PC-3 (cell line): ENCODE data around the gene TMPRSS13. TPM values are rescaled to one million over a fixed set of nuclear protein-coding genes. Genes with fewer than 3 reads are reported as not detected.
"Not testable (repeated sequence)": the region's sequence is repeated elsewhere in the genome, so short reads cannot be mapped to it uniquely, and the experiment has no call there.

Source experiments
- ATAC-seq: fragments of 200-7000 bp; cut with Tn5 transposase; 2 replicates; pipeline ENCODE4 v1.9.1; 2020; ENCODE audit warnings: mild to moderate bottlenecking, moderate library complexity
- BruUV-seq: library from RNA; stranded (reverse); fragments of 400-500 nt; replicated peaks from 2 replicates; lab custom pipeline; 2021; lab: Mats Ljungman, UMichigan
- CTCF ChIA-PET: fragments of 300-600 bp; sonication (Branson Sonifier 250); formaldehyde crosslinking; loops from one replicate; lab custom pipeline; 2022; ENCODE audit warnings: antibody characterized with exemption; lab: Charles Lee
- POLR2A ChIA-PET: fragments of 300-600 bp; sonication (Branson Sonifier 250); formaldehyde crosslinking; loops from one replicate; lab custom pipeline; 2022; ENCODE audit warnings: antibody characterized with exemption; ENCODE audit not compliant: unreplicated experiment; lab: Charles Lee
- DNase-seq: peaks from one replicate; pipeline ENCODE4 v3.0.0-alpha.2; 2015
- H2AFZ ChIP-seq: fragments of 300-600 bp; sonication (generic); 2 replicates; pipeline ENCODE4 v1.6.0; 2016; ENCODE audit warnings: antibody characterized with exemption, low read length
- H3F3A ChIP-seq: fragments of 300-600 bp; sonication (generic); one replicate; pipeline ENCODE4 v1.6.0; 2017; ENCODE audit warnings: antibody characterized with exemption, low read length, control low read depth, mild to moderate bottlenecking; ENCODE audit not compliant: unreplicated experiment
- H3K27ac ChIP-seq: fragments of 300-600 bp; sonication (generic); 2 replicates; pipeline ENCODE4 v1.5.1; 2016; ENCODE audit warnings: mild to moderate bottlenecking, low read length
- H3K27me3 ChIP-seq: fragments of 300-600 bp; sonication (generic); 2 replicates; pipeline ENCODE4 v1.6.1; 2016; ENCODE audit warnings: low read length, mixed read lengths
- H3K36me3 ChIP-seq: fragments of 300-600 bp; sonication (generic); 2 replicates; pipeline ENCODE4 v1.6.1; 2016; ENCODE audit warnings: low read depth, mixed run types, low read length, mixed read lengths
- H3K4me1 ChIP-seq: fragments of 300-600 bp; sonication (generic); 2 replicates; pipeline ENCODE4 v1.5.1; 2016; ENCODE audit warnings: low read length; ENCODE audit not compliant: insufficient read depth
- H3K4me2 ChIP-seq: fragments of 300-600 bp; sonication (generic); 2 replicates; pipeline ENCODE4 v1.6.0; 2016; ENCODE audit warnings: low read length
- H3K4me3 ChIP-seq: fragments of 300-600 bp; sonication (generic); 2 replicates; pipeline ENCODE4 v1.5.1; 2016; ENCODE audit warnings: mild to moderate bottlenecking, low read length, mixed read lengths
- H3K79me2 ChIP-seq: fragments of 300-600 bp; sonication (generic); 2 replicates; pipeline ENCODE4 v1.6.1; 2017; ENCODE audit warnings: low read length, mixed read lengths
- H3K9ac ChIP-seq: fragments of 300-600 bp; sonication (generic); 2 replicates; pipeline ENCODE4 v1.6.0; 2016; ENCODE audit warnings: mild to moderate bottlenecking, low read length
- H3K9me2 ChIP-seq: fragments of 300-600 bp; sonication (generic); replicated peaks from 2 replicates; pipeline ENCODE4 v1.6.1; 2016; ENCODE audit warnings: mixed run types, low read length, mixed read lengths
- H3K9me3 ChIP-seq: fragments of 300-600 bp; sonication (generic); 2 replicates; pipeline ENCODE4 v1.6.1; 2016; ENCODE audit warnings: low read length, mixed read lengths
- H4K20me1 ChIP-seq: fragments of 300-600 bp; sonication (generic); 2 replicates; pipeline ENCODE4 v1.6.1; 2016; ENCODE audit warnings: low read length, mixed read lengths
- CTCF ChIP-seq: fragments of 300-600 bp; sonication (generic); conservative IDR thresholded peaks from 2 replicates; pipeline ENCODE4 v1.5.1; 2017; ENCODE audit warnings: antibody characterized with exemption, low read depth, mild to moderate bottlenecking, low read length
- EZH2 ChIP-seq: fragments of 300-600 bp; sonication (generic); IDR thresholded peaks from one replicate; pipeline ENCODE4 v1.6.1; 2017; ENCODE audit warnings: antibody characterized with exemption, mild to moderate bottlenecking, low read length; ENCODE audit not compliant: unreplicated experiment
- EZH2phosphoT487 ChIP-seq: fragments of 300-600 bp; sonication (generic); IDR thresholded peaks from 2 replicates; pipeline ENCODE4 v1.6.1; 2018; ENCODE audit warnings: mild to moderate bottlenecking, antibody characterized with exemption, low read length, borderline replicate concordance
- intact Hi-C: fragments of 100-400 bp; cut with micrococcal nuclease; formaldehyde crosslinking; loops from 2 replicates; pipeline ENCODE4 v1.9.0; 2023
- total RNA-seq: library from RNA; depleted of rRNA; stranded (reverse); fragments of >200 nt; gene quantifications from 2 replicates; pipeline ENCODE4 v1.2.3, GENCODE V29; 2014

Gene TMPRSS13
- total RNA-seq, 1 experiment from 2014 or later = 2.9 TPM

GRCh38 chr11:117949062-117949461 lies 19.9 kb upstream of the TMPRSS13 start:
- ChIA-PET CTCF (interaction anchor here (0.9 kb wide), 1 partner anchor 104 kb away, joined by 3 read pairs; no protein-coding TSS in a partner anchor), POLR2A (no interaction called here)
- no peaks in the 10 kb centered on the region for H3K36me3 ChIP-seq
- no peaks in the 10 kb centered on the region for H3K79me2 ChIP-seq
- H2AFZ ChIP-seq = no peak overlapping the region
- H3K9ac ChIP-seq = no peak overlapping the region
- DNase-seq = no peak
- 0 out of 2 replicates have a peak, but pooled peaks cover 2% of the 10 kb centered on the region for H3K9me3 ChIP-seq
- no peak overlapping the region for H3K4me3 ChIP-seq
- H3K4me2 ChIP-seq = no peak overlapping the region
- no TSS peak for BruUV-seq
- TF ChIP-seq EZH2 = no peak
- no peak for TF ChIP-seq EZH2phosphoT487
- no peak for TF ChIP-seq CTCF
- H4K20me1 ChIP-seq = no peaks in the 10 kb centered on the region
- intact Hi-C loops = loop anchor here (5.0 kb wide), 1 partner anchor 522 kb away; no protein-coding TSS in a partner anchor
- no peaks in the 10 kb centered on the region for H3K9me2 ChIP-seq
- H3K27ac ChIP-seq = no peak overlapping the region
- no peak for ATAC-seq
- H3K27me3 ChIP-seq = peaks cover 52% of the 10 kb centered on the region
- H3F3A ChIP-seq = no peaks in the 10 kb centered on the region
- H3K4me1 ChIP-seq = 0 out of 2 replicates have a peak, but pooled peaks cover 4% of the 10 kb centered on the region

GRCh38 chr11:117948466-117948865 lies 19.3 kb upstream of the TMPRSS13 start:
- H4K20me1 ChIP-seq, H3K9me3 ChIP-seq, H3K4me3 ChIP-seq, H3K4me2 ChIP-seq, H3K9me2 ChIP-seq, H3F3A ChIP-seq, DNase-seq, H3K27ac ChIP-seq, H3K9ac ChIP-seq, H3K4me1 ChIP-seq, H2AFZ ChIP-seq, BruUV-seq, ATAC-seq, H3K79me2 ChIP-seq, CTCF ChIA-PET, H3K36me3 ChIP-seq, POLR2A ChIA-PET: not testable (repeated sequence)
- peaks cover 46% of the 10 kb centered on the region for H3K27me3 ChIP-seq
- intact Hi-C loops = loop anchor here (5.0 kb wide), 1 partner anchor 521 kb away; no protein-coding TSS in a partner anchor

GRCh38 chr11:117947751-117948150 lies 18.5 kb upstream of the TMPRSS13 start:
- H3K4me2 ChIP-seq, H4K20me1 ChIP-seq, BruUV-seq, H3K36me3 ChIP-seq, H3K4me3 ChIP-seq, H3K79me2 ChIP-seq, POLR2A ChIA-PET, H3F3A ChIP-seq, H3K4me1 ChIP-seq, H3K9me2 ChIP-seq, ATAC-seq, DNase-seq, H3K9ac ChIP-seq, CTCF ChIA-PET, H3K27ac ChIP-seq, H2AFZ ChIP-seq: not testable (repeated sequence)
- intact Hi-C loops = loop anchor here (1.0 to 5.0 kb wide), 2 partner anchors 103 to 520 kb away; no protein-coding TSS in a partner anchor
- Histone ChIP-seq H3K27me3 (peaks cover 39% of the 10 kb centered on the region), H3K9me3 (peaks cover 13% of the 10 kb centered on the region)
